Endometrial microvascular endothelial cells (primary cell): ENCODE measurements around the gene CBFA2T3. TPM values are rescaled to one million over a fixed set of nuclear protein-coding genes. Genes with fewer than 3 reads are reported as not detected.

ENCODE experiments used
- in situ Hi-C: cut with HindIII; loops from 2 replicates; pipeline ENCODE4 v1.10.0; 2017; ENCODE audit warnings: low sequenced_read_pairs, low pct_unique_long_range_greater_than_20kb; ENCODE audit errors: inconsistent ontology term
- total RNA-seq: library from RNA; depleted of rRNA; stranded (reverse); fragments of >200 nt; gene quantifications from one replicate; pipeline ENCODE4 v1.2.3, GENCODE V29; 2015; ENCODE audit errors: inconsistent ontology term

CBFA2T3 gene
- total RNA-seq, 1 donor from 2014 or later, result not detected

- in situ Hi-C loops, result no loop called here
These were observed 28.1 kb downstream of the CBFA2T3 start for GRCh38 chr16:88948781-88949490.

- in situ Hi-C loops, result no loop called here
These were observed 31.5 kb downstream of the CBFA2T3 start for GRCh38 chr16:88945473-88945872.

- in situ Hi-C loops, result no loop called here
These were observed 33.3 kb downstream of the CBFA2T3 start for GRCh38 chr16:88943741-88944140.

- in situ Hi-C loops, result no loop called here
These were observed 33.8 kb downstream of the CBFA2T3 start for GRCh38 chr16:88943131-88943664.

GRCh38 chr16:88941913-88942909 lies 34.8 kb downstream of the CBFA2T3 start:
- in situ Hi-C loops, result no loop called here

GRCh38 chr16:88940862-88941817 lies 35.9 kb downstream of the CBFA2T3 start:
- in situ Hi-C loops, result no loop called here

- in situ Hi-C loops, result no loop called here
These were observed 36.8 kb downstream of the CBFA2T3 start for GRCh38 chr16:88939972-88940861.

GRCh38 chr16:88939245-88939971 lies 37.6 kb downstream of the CBFA2T3 start:
- in situ Hi-C loops, result no loop called here

- in situ Hi-C loops, result no loop called here
These were observed 38.2 kb downstream of the CBFA2T3 start for GRCh38 chr16:88938777-88939244.

- in situ Hi-C loops, result no loop called here
These were observed 38.8 kb downstream of the CBFA2T3 start for GRCh38 chr16:88938119-88938776.

GRCh38 chr16:88937206-88937621 lies 39.8 kb downstream of the CBFA2T3 start:
- in situ Hi-C loops, result no loop called here

GRCh38 chr16:88936556-88937205 lies 40.3 kb downstream of the CBFA2T3 start:
- in situ Hi-C loops, result no loop called here

- in situ Hi-C loops, result no loop called here
These were observed 40.9 kb downstream of the CBFA2T3 start for GRCh38 chr16:88936008-88936555.

GRCh38 chr16:88934066-88934667 lies 42.8 kb downstream of the CBFA2T3 start:
- in situ Hi-C loops, result no loop called here

GRCh38 chr16:88932929-88933328 lies 44.1 kb downstream of the CBFA2T3 start:
- in situ Hi-C loops, result no loop called here
